ENCODE measurements around the gene TNNT3.

GRCh38 chr11:1927026-1927847 lies 7.7 kb downstream of the TNNT3 start:
- TF ChIP-seq CTCF (IDR thresholded peaks at IDR 0.05) (no peak), POLR2A (IDR thresholded peaks at IDR 0.05) (no peak), POLR2AphosphoS5 (IDR thresholded peaks at IDR 0.05) (no peak), EP300 (IDR thresholded peaks at IDR 0.05) (no peak)
